PFSK-1 (cell line): ENCODE results near the gene CYP2A13.

Experiments used
- POLR2AphosphoS5 ChIP-seq: IDR thresholded peaks from 2 replicates; pipeline ENCODE4 v1.6.1; 2012; ENCODE audit warnings: low read depth, mild to moderate bottlenecking, control low read depth, low read length, moderate library complexity
- REST ChIP-seq, 2 experiments: IDR thresholded peaks; 2 replicates each; pipeline versions ENCODE4 v1.6.1 to v1.8.0; 2011 to 2012; ENCODE audit warnings: low read depth in 2 of 2, low read length in 2 of 2, control low read depth in 1 of 2, inconsistent platforms in 1 of 2, mild to moderate bottlenecking in 1 of 2, moderate library complexity in 1 of 2; ENCODE audit not compliant: insufficient read depth in 1 of 2
- TAF1 ChIP-seq: IDR thresholded peaks from 2 replicates; pipeline ENCODE4 v1.6.1; 2012; ENCODE audit warnings: low read length, control low read depth, borderline replicate concordance; ENCODE audit not compliant: insufficient read depth

- TF ChIP-seq REST (IDR thresholded peaks at IDR 0.05; ENCODE audit: insufficient read depth in 1 of 2, low read depth in 2 of 2, low read length in 2 of 2) (no peak), POLR2AphosphoS5 (no peak), TAF1 (no peak)
Observed at GRCh38 chr19:41111296-41111695, 23.0 kb downstream of the CYP2A13 start.
